Heart right ventricle (tissue), 16 donors: Measurements from ENCODE around the gene MIEF1. TPM values are rescaled to one million over a fixed set of nuclear protein-coding genes. Genes with fewer than 3 reads are reported as not detected.

Source experiments
- ATAC-seq, 8 donors: fragments of 200-7000 bp; cut with Tn5 transposase; one replicate each; pipeline ENCODE4 v1.9.1; 2020; ENCODE audit warnings: mild to moderate bottlenecking in 8 of 8, moderate library complexity in 8 of 8, moderate number of reproducible peaks in 1 of 8
- DNase-seq, 2 donors: peaks; one replicate each; pipeline ENCODE4 v3.0.0-alpha.2; 2020
- H3K27ac ChIP-seq, 10 donors: fragments of 200-600 bp; sonication (generic) in 2 of 10; one replicate each; pipeline versions ENCODE4 v1.5.0 to v1.8.0; 2020 to 2022; ENCODE audit warnings: mild to moderate bottlenecking in 3 of 10
- H3K27me3 ChIP-seq, 7 donors: fragments of 200-600 bp; one replicate each; pipeline ENCODE4 v1.8.0; 2021 to 2022; ENCODE audit warnings: mild to moderate bottlenecking in 2 of 7
- H3K36me3 ChIP-seq, 9 donors: fragments of 200-600 bp; sonication (generic) in 1 of 9; one replicate each; pipeline versions ENCODE4 v1.5.0 to v1.8.0; 2020 to 2022; ENCODE audit warnings: mild to moderate bottlenecking in 2 of 9
- H3K4me1 ChIP-seq, 9 donors: fragments of 200-600 bp; sonication (generic) in 1 of 9; one replicate each; pipeline versions ENCODE4 v1.5.0 to v1.8.0; 2020 to 2022; ENCODE audit warnings: mild to moderate bottlenecking in 4 of 9
- H3K4me3 ChIP-seq, 10 donors: fragments of 200-600 bp; sonication (generic) in 2 of 10; one replicate each; pipeline versions ENCODE4 v1.5.0 to v1.8.0; 2020 to 2022; ENCODE audit warnings: mild to moderate bottlenecking in 7 of 10, moderate library complexity in 2 of 10
- H3K9me3 ChIP-seq, 11 donors: fragments of 200-600 bp in 10 of 11; sonication (generic) in 2 of 11; one replicate each; pipeline versions ENCODE4 v1.5.0 to v1.8.0; 2013 to 2022; ENCODE audit warnings: mild to moderate bottlenecking in 2 of 11, control low read depth in 1 of 11, moderate library complexity in 1 of 11
- WGBS, 2 donors: extraction: QIAGEN DNeasy Blood & Tissue Kit; methylation state at CpG; one replicate each; pipeline ENCODE4 v1.1.7; 2013; ENCODE audit warnings: inconsistent platforms in 1 of 2; 5-methylcytosine and 5-hydroxymethylcytosine counted together
- intact Hi-C, 10 donors: fragments of 100-400 bp; cut with DNase I; formaldehyde crosslinking; loops; one replicate each; pipeline versions ENCODE4 v1.11.1 to v1.14.2; 2022
- polyA plus RNA-seq, 2 donors: library from polyadenylated mRNA; stranded (reverse); fragments of 200-250 nt; gene quantifications; one replicate each; pipeline ENCODE4 v1.2.3, GENCODE V29; 2013
- total RNA-seq, 10 donors: library from RNA; stranded (reverse); fragmentation: NEBNext Ultra II Directional in 3 of 10; extraction: Animal tissue kit (Norgen Biotek cat#: 25700) in 3 of 10; gene quantifications; one replicate each; pipeline versions ENCODE4 v1.2.1 to v1.2.4, GENCODE V29; 2021 to 2023
- TF ChIP-seq, protein P1 (sequence below), 9 donors: fragments of 200-600 bp; sonication (generic) in 2 of 9; IDR thresholded peaks; one replicate each; pipeline versions ENCODE4 v1.5.0 to v1.8.0; 2021 to 2022; ENCODE audit warnings: antibody characterized with exemption in 9 of 9, mild to moderate bottlenecking in 5 of 9, moderate library complexity in 1 of 9
- donor health status: Arrhythmogenic right ventricular cardiomyopathy.
- donor health status: ischemic (EF 13 %, LVEDD 7.1; RV severe dilation, severe dysfunction).
- donor health status: healthy with polysubstance abuse.
- donor health status: DM: no; HTN: yes; CAD: no.
- donor health status: DM: no; HTN: no; CAD: no.
- donor health status: ischemic (EF 25% LVEDD 6.9; RV normal size, moderate dysfunction).
- donor health status: ischemic (EF 25% LVEDD 5.7; RV mildly dilated, moderate dysfunction).
- donor health status: healthy.
- donor health status: DM: yes; HTN: yes; CAD: no.
- donor health status: Ischemic cardiomyopathy.
- donor health status: ischemic (EF 35%, LVEDD 5.7; RV mildly dilated, moderate dysfunction).
- donor health status: nonischemic (EF 11% LVEDD 7.7; RV severe dilation, severe dysfunction).
- donor health status: DM: yes; HTN: yes; CAD: no.
- donor health status: PGD.
- donor health status: ischemic (EF 29% LVEDD 5.4; RV normal size, mild dysfunction).
- donor health status: nonischemic (EF 23%, LVEDD 6.1; RV moderate dilation, normal function).

MIEF1 gene
- total and polyA plus RNA-seq, 12 donors = 7.0 to 35.8 (median 17.0) TPM

DNA sequence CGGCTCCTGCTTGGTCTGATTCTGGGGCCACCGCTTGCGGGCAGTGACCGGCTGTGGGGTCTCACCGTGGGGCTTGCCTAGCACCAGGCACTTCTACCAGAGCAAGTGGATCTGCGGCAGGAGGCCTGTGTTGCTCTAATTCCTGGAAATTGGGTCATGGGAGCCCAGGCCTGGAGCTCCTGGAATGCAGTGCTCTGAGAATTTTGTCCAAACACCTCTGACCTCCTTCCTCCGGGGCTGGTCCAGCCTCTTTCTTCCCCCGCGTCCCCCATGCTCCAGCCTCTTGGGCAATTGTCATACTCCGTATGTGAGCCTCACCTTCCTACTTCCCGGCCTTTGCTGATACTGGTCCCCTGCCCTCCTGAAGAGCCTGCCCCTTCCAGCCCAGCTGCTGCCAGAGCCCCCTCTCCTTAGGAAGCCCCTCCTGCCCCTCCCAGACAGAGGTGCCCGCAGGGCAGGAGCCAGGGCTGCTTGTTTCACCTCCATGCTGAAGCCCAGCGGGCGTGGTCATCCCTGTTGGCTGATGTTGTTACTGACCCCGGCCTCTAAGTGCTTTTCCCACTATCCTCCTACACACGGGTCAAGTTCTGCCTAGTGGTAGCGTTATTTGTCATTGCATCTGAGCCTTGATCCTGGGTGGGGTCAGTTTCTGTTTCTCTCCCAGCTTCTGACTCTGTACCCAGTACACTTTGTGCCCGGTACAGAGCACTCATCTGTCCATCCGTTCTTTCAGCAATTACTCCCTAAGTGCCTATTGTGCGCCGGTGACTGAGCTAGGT, 35.7 kb upstream of the MIEF1 start:
- Histone ChIP-seq H3K36me3 (no peaks in the 10 kb centered on the region), H3K27me3 (peaks cover 0 to 3% (median 0%) of the 10 kb centered on the region in 7 donors), H3K9me3 (no peaks in the 10 kb centered on the region), H3K4me3 (no peak overlapping the region), H3K27ac (peak overlapping the region; percentile 25 to 89 (median 68)), H3K4me1 (peaks cover 17 to 96% (median 61%) of the 10 kb centered on the region in 9 donors)
- intact Hi-C loops = no loop called here
- 66 to 71% methylated on average over 21 of the region's 21 CpGs for WGBS, 2 donors
- DNase-seq (no peak), ATAC-seq (peak in 5 of 8 donors; percentile 16 to 24 (median 19))
- TF ChIP-seq, protein P1, sequence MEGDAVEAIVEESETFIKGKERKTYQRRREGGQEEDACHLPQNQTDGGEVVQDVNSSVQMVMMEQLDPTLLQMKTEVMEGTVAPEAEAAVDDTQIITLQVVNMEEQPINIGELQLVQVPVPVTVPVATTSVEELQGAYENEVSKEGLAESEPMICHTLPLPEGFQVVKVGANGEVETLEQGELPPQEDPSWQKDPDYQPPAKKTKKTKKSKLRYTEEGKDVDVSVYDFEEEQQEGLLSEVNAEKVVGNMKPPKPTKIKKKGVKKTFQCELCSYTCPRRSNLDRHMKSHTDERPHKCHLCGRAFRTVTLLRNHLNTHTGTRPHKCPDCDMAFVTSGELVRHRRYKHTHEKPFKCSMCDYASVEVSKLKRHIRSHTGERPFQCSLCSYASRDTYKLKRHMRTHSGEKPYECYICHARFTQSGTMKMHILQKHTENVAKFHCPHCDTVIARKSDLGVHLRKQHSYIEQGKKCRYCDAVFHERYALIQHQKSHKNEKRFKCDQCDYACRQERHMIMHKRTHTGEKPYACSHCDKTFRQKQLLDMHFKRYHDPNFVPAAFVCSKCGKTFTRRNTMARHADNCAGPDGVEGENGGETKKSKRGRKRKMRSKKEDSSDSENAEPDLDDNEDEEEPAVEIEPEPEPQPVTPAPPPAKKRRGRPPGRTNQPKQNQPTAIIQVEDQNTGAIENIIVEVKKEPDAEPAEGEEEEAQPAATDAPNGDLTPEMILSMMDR (IDR thresholded peaks at IDR 0.05) = no peak

- ATAC-seq (no peak), DNase-seq (no peak)
- TF ChIP-seq, protein P1 (IDR thresholded peaks at IDR 0.05) = no peak
- H3K27ac ChIP-seq = peak overlapping the region in 6 of 10 donors; percentile 10 to 83 (median 68)
- H3K9me3 ChIP-seq = no peaks in the 10 kb centered on the region
- 92 to 94% methylated on average over 17 of the region's 17 CpGs for WGBS, 2 donors
- intact Hi-C loops = no loop called here
- H3K36me3 ChIP-seq = no peaks in the 10 kb centered on the region
- H3K4me3 ChIP-seq = no peak overlapping the region
- H3K27me3 ChIP-seq = peaks cover 0 to 3% (median 0%) of the 10 kb centered on the region in 7 donors
- H3K4me1 ChIP-seq = peaks cover 19 to 96% (median 64%) of the 10 kb centered on the region in 9 donors
Observed at GRCh38 chr22:39467390-39467895, 34.6 kb upstream of the MIEF1 start.

GRCh38 chr22:39468487-39469325, 33.4 kb upstream of the MIEF1 start:
- Histone ChIP-seq H3K4me3 (no peak overlapping the region), H3K36me3 (no peaks in the 10 kb centered on the region), H3K9me3 (no peaks in the 10 kb centered on the region), H3K27me3 (peaks cover 0 to 3% (median 0%) of the 10 kb centered on the region in 7 donors), H3K4me1 (peaks cover 24 to 94% (median 58%) of the 10 kb centered on the region in 9 donors), H3K27ac (peak overlapping the region in 2 of 10 donors; percentile 8 to 10)
- TF ChIP-seq, protein P1 (IDR thresholded peaks at IDR 0.05) = no peak
- intact Hi-C loops = no loop called here
- ATAC-seq (no peak), DNase-seq (no peak)
- WGBS, 2 donors = 83 to 87% methylated on average over 18 of the region's 18 CpGs

- ATAC-seq (no peak), DNase-seq (no peak)
- H3K4me3 ChIP-seq = no peak overlapping the region
- H3K27ac ChIP-seq = peak overlapping the region in 5 of 10 donors; percentile 81 to 87 (median 86)
- TF ChIP-seq, protein P1 (IDR thresholded peaks at IDR 0.05) = no peak
- WGBS, 2 donors = 88 to 89% methylated on average over 6 of the region's 6 CpGs
- peaks cover 24 to 94% (median 53%) of the 10 kb centered on the region in 9 donors for H3K4me1 ChIP-seq
- intact Hi-C loops = no loop called here
- H3K9me3 ChIP-seq = no peaks in the 10 kb centered on the region
- H3K27me3 ChIP-seq = peaks cover 0 to 3% (median 0%) of the 10 kb centered on the region in 7 donors
- H3K36me3 ChIP-seq = no peaks in the 10 kb centered on the region
Observed at GRCh38 chr22:39469326-39469680, 32.8 kb upstream of the MIEF1 start.
